Activated CD4-positive, alpha-beta T cell treated with anti-CD3 and anti-CD28 coated beads, Interleukin-2, amount 10 ng/mL, durations not matched to agents 7 days and 5 days (primary cell): ENCODE data around the gene ATP6V1F. TPM values are rescaled to one million over a fixed set of nuclear protein-coding genes. Genes with fewer than 3 reads are reported as not detected.
A peak's percentile ranks its signal among the peaks of the same experiment; 100 is the strongest.

Experiments
- CTCF ChIA-PET: fragments of 350-600 bp; sonication (Branson Sonifier 250); formaldehyde crosslinking; loops from one replicate; lab custom pipeline; 2021; ENCODE audit warnings: antibody characterized with exemption; lab: Charles Lee
- POLR2A ChIA-PET: fragments of 350-600 bp; sonication (Branson Sonifier 250); formaldehyde crosslinking; loops from one replicate; lab custom pipeline; 2021; ENCODE audit warnings: antibody characterized with exemption; lab: Charles Lee
- DNase-seq: peaks from one replicate; pipeline ENCODE4 v3.0.0-alpha.2; 2020
- H3K27ac Mint-ChIP-seq: one replicate; pipeline ENCODE4 v1.8.0; 2021; ENCODE audit warnings: mild to moderate bottlenecking, moderate library complexity, mixed read lengths
- H3K27me3 Mint-ChIP-seq: one replicate; pipeline ENCODE4 v1.8.0; 2021; ENCODE audit warnings: mixed read lengths
- H3K36me3 Mint-ChIP-seq: one replicate; pipeline ENCODE4 v1.8.0; 2021; ENCODE audit warnings: low read depth, mixed read lengths
- H3K4me1 Mint-ChIP-seq: one replicate; pipeline ENCODE4 v1.8.0; 2021; ENCODE audit warnings: mixed read lengths
- H3K4me3 Mint-ChIP-seq: one replicate; pipeline ENCODE4 v1.8.0; 2021; ENCODE audit warnings: mild to moderate bottlenecking, moderate library complexity, mixed read lengths
- H3K9me3 Mint-ChIP-seq: one replicate; pipeline ENCODE4 v1.8.0; 2021; ENCODE audit warnings: mixed read lengths
- total RNA-seq, 2 experiments: library from RNA; stranded (reverse); gene quantifications; one replicate each; pipeline ENCODE4 v1.2.3, GENCODE V29; 2021

ATP6V1F gene
- total RNA-seq, 2 experiments from 2014 or later: 123 to 143 TPM

GRCh38 chr7:128869138-128869943 lies 6.7 kb downstream of the ATP6V1F start:
- Mint-ChIP-seq H3K27ac (no peak overlapping the region), H3K4me3 (peak overlapping the region; percentile 47), H3K36me3 (peaks cover 13% of the 10 kb centered on the region), H3K27me3 (peaks cover 12% of the 10 kb centered on the region), H3K4me1 (peaks cover 16% of the 10 kb centered on the region), H3K9me3 (no peaks in the 10 kb centered on the region)
- POLR2A ChIA-PET: interaction anchor here (0.7 kb wide), 1 partner anchor 11 kb away, joined by 3 read pairs; no protein-coding TSS in a partner anchor
- DNase-seq: peak; percentile 52
- CTCF ChIA-PET: interaction anchor here (0.6 to 3.7 kb wide), 4 partner anchors 14 to 1321 kb away, joined by 3 to 10 read pairs (median 4); no protein-coding TSS in a partner anchor

- H3K9me3 Mint-ChIP-seq: no peaks in the 10 kb centered on the region
- peaks cover 13% of the 10 kb centered on the region for H3K4me1 Mint-ChIP-seq
- H3K27ac Mint-ChIP-seq: peak overlapping the region; percentile 46
- ChIA-PET POLR2A (no interaction called here), CTCF (interaction anchor here (1.4 kb wide), 1 partner anchor 63 kb away, joined by 3 read pairs; no protein-coding TSS in a partner anchor)
- peaks cover 12% of the 10 kb centered on the region for H3K27me3 Mint-ChIP-seq
- H3K4me3 Mint-ChIP-seq: peak overlapping the region; percentile 64
- no peak for DNase-seq
- H3K36me3 Mint-ChIP-seq: peaks cover 9% of the 10 kb centered on the region
Observed at GRCh38 chr7:128869944-128870285, 7.3 kb downstream of the ATP6V1F start.

- ChIA-PET POLR2A (interaction anchor here (0.6 kb wide), 1 partner anchor 110 kb away, joined by 3 read pairs; no protein-coding TSS in a partner anchor), CTCF (interaction anchor here (0.5 kb wide), 1 partner anchor 48 kb away, joined by 3 read pairs; no protein-coding TSS in a partner anchor)
- Mint-ChIP-seq H3K36me3 (no peaks in the 10 kb centered on the region), H3K4me1 (peaks cover 9% of the 10 kb centered on the region), H3K27me3 (peaks cover 12% of the 10 kb centered on the region), H3K9me3 (no peaks in the 10 kb centered on the region), H3K27ac (no peak overlapping the region), H3K4me3 (no peak overlapping the region)
- no peak for DNase-seq
Observed at GRCh38 chr7:128871050-128871449, 8.4 kb downstream of the ATP6V1F start.

GRCh38 chr7:128872394-128872824 lies 9.8 kb downstream of the ATP6V1F start:
- peaks cover 11% of the 10 kb centered on the region for H3K4me1 Mint-ChIP-seq
- CTCF ChIA-PET: interaction anchor here (5.1 kb wide), 1 partner anchor 9 kb away, joined by 22 read pairs; the partner anchor contains the start of gene ATP6V1F
- POLR2A ChIA-PET: interaction anchor here (0.6 kb wide), 1 partner anchor 175 kb away, joined by 3 read pairs; no protein-coding TSS in a partner anchor
- H3K27ac Mint-ChIP-seq: no peak overlapping the region
- no peak for DNase-seq
- peaks cover 12% of the 10 kb centered on the region for H3K27me3 Mint-ChIP-seq
- H3K36me3 Mint-ChIP-seq: no peaks in the 10 kb centered on the region
- H3K4me3 Mint-ChIP-seq: no peak overlapping the region
- H3K9me3 Mint-ChIP-seq: no peaks in the 10 kb centered on the region

- Mint-ChIP-seq H3K36me3 (no peaks in the 10 kb centered on the region), H3K4me1 (peaks cover 19% of the 10 kb centered on the region), H3K27ac (no peak overlapping the region), H3K27me3 (peaks cover 12% of the 10 kb centered on the region), H3K9me3 (no peaks in the 10 kb centered on the region), H3K4me3 (no peak overlapping the region)
- ChIA-PET POLR2A (no interaction called here), CTCF (interaction anchor here (5.1 kb wide), 1 partner anchor 10 kb away, joined by 22 read pairs; the partner anchor contains the start of gene ATP6V1F)
- no peak for DNase-seq
Observed at GRCh38 chr7:128873234-128873633, 10.6 kb downstream of the ATP6V1F start.

- Mint-ChIP-seq H3K4me1 (peaks cover 17% of the 10 kb centered on the region), H3K27ac (no peak overlapping the region), H3K27me3 (peaks cover 12% of the 10 kb centered on the region), H3K4me3 (no peak overlapping the region), H3K36me3 (no peaks in the 10 kb centered on the region), H3K9me3 (no peaks in the 10 kb centered on the region)
- ChIA-PET POLR2A (no interaction called here), CTCF (interaction anchor here (1.6 to 5.1 kb wide), 2 partner anchors 9 to 11 kb away, joined by 4 to 22 read pairs; partner anchors contain the start of gene ATP6V1F)
- no peak for DNase-seq
Observed at GRCh38 chr7:128874140-128875031, 11.7 kb downstream of the ATP6V1F start.

GRCh38 chr7:128875523-128875948 lies 12.9 kb downstream of the ATP6V1F start:
- Mint-ChIP-seq H3K4me3 (no peak overlapping the region), H3K27me3 (peaks cover 8% of the 10 kb centered on the region)
- CTCF ChIA-PET: interaction anchor here (0.6 to 5.1 kb wide), 4 partner anchors 8 to 1722 kb away, joined by 3 to 22 read pairs (median 4); partner anchors contain the start of gene ATP6V1F

GRCh38 chr7:128876127-128876526 lies 13.5 kb downstream of the ATP6V1F start:
- Mint-ChIP-seq H3K9me3 (no peaks in the 10 kb centered on the region), H3K27me3 (peaks cover 2% of the 10 kb centered on the region), H3K36me3 (no peaks in the 10 kb centered on the region), H3K4me3 (no peak overlapping the region), H3K4me1 (peaks cover 13% of the 10 kb centered on the region), H3K27ac (no peak overlapping the region)
- ChIA-PET POLR2A (no interaction called here), CTCF (interaction anchor here (0.6 to 5.1 kb wide), 3 partner anchors 13 to 31 kb away, joined by 4 to 22 read pairs (median 8); partner anchors contain the start of gene ATP6V1F)
- DNase-seq: no peak

More at GRCh38 chr7:128875523-128875948, 12.9 kb downstream of the ATP6V1F start:
- Mint-ChIP-seq H3K4me1 (peaks cover 13% of the 10 kb centered on the region), H3K9me3 (no peaks in the 10 kb centered on the region), H3K27ac (no peak overlapping the region), H3K36me3 (no peaks in the 10 kb centered on the region)
- DNase-seq: no peak
- POLR2A ChIA-PET: no interaction called here

GRCh38 chr7:128876586-128876977 lies 13.9 kb downstream of the ATP6V1F start:
- no peaks in the 10 kb centered on the region for H3K36me3 Mint-ChIP-seq
- no peak overlapping the region for H3K27ac Mint-ChIP-seq
- H3K4me3 Mint-ChIP-seq: no peak overlapping the region
- H3K27me3 Mint-ChIP-seq: no peaks in the 10 kb centered on the region
- no peak for DNase-seq
- ChIA-PET POLR2A (no interaction called here), CTCF (interaction anchor here (5.1 kb wide), 1 partner anchor 13 kb away, joined by 22 read pairs; the partner anchor contains the start of gene ATP6V1F)
- H3K4me1 Mint-ChIP-seq: peaks cover 13% of the 10 kb centered on the region
- no peaks in the 10 kb centered on the region for H3K9me3 Mint-ChIP-seq

- no peaks in the 10 kb centered on the region for H3K9me3 Mint-ChIP-seq
- CTCF ChIA-PET: no interaction called here
- no peak for DNase-seq
- H3K27me3 Mint-ChIP-seq: no peaks in the 10 kb centered on the region
- POLR2A ChIA-PET: no interaction called here
- peaks cover 13% of the 10 kb centered on the region for H3K4me1 Mint-ChIP-seq
- H3K27ac Mint-ChIP-seq: peak overlapping the region; percentile 74
- H3K4me3 Mint-ChIP-seq: no peak overlapping the region
- no peaks in the 10 kb centered on the region for H3K36me3 Mint-ChIP-seq
Observed at GRCh38 chr7:128876978-128877755, 14.5 kb downstream of the ATP6V1F start.

- Mint-ChIP-seq H3K9me3 (no peaks in the 10 kb centered on the region), H3K27ac (peak overlapping the region; percentile 74), H3K27me3 (no peaks in the 10 kb centered on the region), H3K4me3 (no peak overlapping the region), H3K4me1 (peaks cover 13% of the 10 kb centered on the region), H3K36me3 (no peaks in the 10 kb centered on the region)
- no peak for DNase-seq
- CTCF ChIA-PET: interaction anchor here (0.7 kb wide), 2 partner anchors 129 to 512 kb away, joined by 3 to 5 read pairs; no protein-coding TSS in a partner anchor
- POLR2A ChIA-PET: no interaction called here
Observed at GRCh38 chr7:128877756-128878120, 15.1 kb downstream of the ATP6V1F start.
